ENCODE measurements around the gene EPB41L2. TPM values are rescaled to one million over a fixed set of nuclear protein-coding genes. Genes with fewer than 3 reads are reported as not detected.
A peak's percentile ranks its signal among the peaks of the same experiment; 100 is the strongest.

Gene EPB41L2
- total RNA-seq, 4 donors from 2014 or later = 11.6 to 24.0 (median 14.6) TPM

- peak; percentile 27 to 73 for ATAC-seq
- no peaks in the 10 kb centered on the region for H3K36me3 ChIP-seq
- in situ Hi-C loops (cut with MboI; ENCODE audit: low sequenced_read_pairs in 4 of 4) (no loop called here), intact Hi-C loops (cut with DNase I; ENCODE audit: low total_unique reads) (no loop called here)
- peaks cover 12 to 31% of the 10 kb centered on the region in 2 donors for H3K4me1 ChIP-seq
- H3K27ac ChIP-seq = peak overlapping the region in 3 of 4 donors; percentile 37 to 54 (median 40)
- H3K9me3 ChIP-seq = no peaks in the 10 kb centered on the region
- no peaks in the 10 kb centered on the region for H3K27me3 ChIP-seq
- no peak overlapping the region for H3K4me3 ChIP-seq
- TF ChIP-seq CTCF (IDR thresholded peaks at IDR 0.05 in 4 of 5, conservative IDR thresholded peaks at IDR 0.05 in 1 of 5) (no peak), POLR2A (IDR thresholded peaks at IDR 0.05) (no peak)
- no peak for DNase-seq
Observed at GRCh38 chr6:130929036-130929678, 133.9 kb downstream of the EPB41L2 start.

GRCh38 chr6:130928158-130928912, 134.7 kb downstream of the EPB41L2 start:
- in situ Hi-C loops (cut with MboI; ENCODE audit: low sequenced_read_pairs in 4 of 4) = no loop called here

DNA sequence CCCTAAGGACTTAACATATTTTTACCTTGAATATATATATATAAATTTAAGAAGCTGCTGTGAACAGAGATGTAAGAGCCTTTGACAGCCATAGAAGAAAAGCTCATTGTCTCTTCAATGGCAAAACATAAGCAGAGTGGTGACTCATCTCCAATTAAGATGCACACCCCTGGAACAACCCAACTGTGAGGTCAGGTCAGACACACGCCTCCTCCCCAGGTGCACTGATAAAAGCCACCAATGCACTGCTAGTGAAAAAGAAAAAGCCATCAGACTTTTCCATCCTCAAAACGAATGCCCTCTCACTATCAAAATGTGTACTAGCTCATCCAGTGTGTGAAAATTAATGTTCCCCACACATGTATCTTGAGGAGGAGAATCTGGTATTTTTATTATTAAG, 135.7 kb downstream of the EPB41L2 start:
- DNase-seq (no peak), ATAC-seq (no peak)
- in situ Hi-C loops (cut with MboI; ENCODE audit: low sequenced_read_pairs in 4 of 4) = no loop called here
- Histone ChIP-seq H3K27ac (no peak overlapping the region), H3K4me3 (no peak overlapping the region), H3K36me3 (no peaks in the 10 kb centered on the region), H3K9me3 (no peaks in the 10 kb centered on the region), H3K27me3 (no peaks in the 10 kb centered on the region), H3K4me1 (peaks cover 0 to 18% of the 10 kb centered on the region in 2 donors)
- TF ChIP-seq CTCF (IDR thresholded peaks at IDR 0.05 in 4 of 5, conservative IDR thresholded peaks at IDR 0.05 in 1 of 5) (no peak), POLR2A (IDR thresholded peaks at IDR 0.05) (no peak)
- intact Hi-C loops (cut with DNase I; ENCODE audit: low total_unique reads) = no loop called here

More at GRCh38 chr6:130928158-130928912, 134.7 kb downstream of the EPB41L2 start:
- Histone ChIP-seq H3K36me3 (no peaks in the 10 kb centered on the region), H3K9me3 (no peaks in the 10 kb centered on the region), H3K27ac (peak overlapping the region in 3 of 4 donors; percentile 37 to 54 (median 40)), H3K4me3 (no peak overlapping the region), H3K4me1 (peaks cover 8 to 26% of the 10 kb centered on the region in 2 donors), H3K27me3 (no peaks in the 10 kb centered on the region)
- DNase-seq (no peak), ATAC-seq (peak in 1 of 2 donors; percentile 69)
- TF ChIP-seq CTCF (IDR thresholded peaks at IDR 0.05 in 4 of 5, conservative IDR thresholded peaks at IDR 0.05 in 1 of 5) = no peak
- no peak for TF ChIP-seq POLR2A (IDR thresholded peaks at IDR 0.05)
- intact Hi-C loops (cut with DNase I; ENCODE audit: low total_unique reads) = no loop called here

DNA sequence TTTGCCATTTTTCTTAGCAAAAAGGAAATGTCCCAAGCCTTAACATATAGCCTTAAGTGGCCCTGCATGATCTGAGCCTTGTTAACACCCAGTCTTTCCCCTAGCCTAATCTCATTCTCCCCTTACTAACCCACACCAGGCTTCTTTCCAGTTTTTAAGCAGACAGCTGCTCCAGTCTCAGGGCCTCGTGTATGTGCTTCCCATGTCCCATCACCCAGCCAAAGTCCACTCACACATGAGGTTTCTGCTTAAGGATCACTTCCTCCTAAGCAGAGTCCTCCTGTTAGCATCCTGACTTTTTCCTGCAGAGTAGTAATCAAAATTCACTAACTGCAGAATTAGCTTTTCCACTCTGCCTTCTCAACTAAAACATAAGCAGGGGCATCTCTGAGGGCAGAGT, 139.7 kb downstream of the EPB41L2 start:
- H3K4me1 ChIP-seq = peaks cover 0 to 3% of the 10 kb centered on the region in 2 donors
- H3K9me3 ChIP-seq = no peaks in the 10 kb centered on the region
- H3K27ac ChIP-seq = no peak overlapping the region
- DNase-seq (no peak), ATAC-seq (no peak)
- TF ChIP-seq POLR2A (IDR thresholded peaks at IDR 0.05) = no peak
- no peak for TF ChIP-seq CTCF (IDR thresholded peaks at IDR 0.05 in 4 of 5, conservative IDR thresholded peaks at IDR 0.05 in 1 of 5)
- H3K27me3 ChIP-seq = no peaks in the 10 kb centered on the region
- in situ Hi-C loops (cut with MboI; ENCODE audit: low sequenced_read_pairs in 4 of 4) = no loop called here
- intact Hi-C loops (cut with DNase I; ENCODE audit: low total_unique reads) = no loop called here
- H3K4me3 ChIP-seq = no peak overlapping the region
- H3K36me3 ChIP-seq = no peaks in the 10 kb centered on the region
